ENCODE data around the gene CPXM2. TPM values are rescaled to one million over a fixed set of nuclear protein-coding genes. Genes with fewer than 3 reads are reported as not detected.

Gene CPXM2
- total and polyA plus RNA-seq, 10 of the 15 experiments (the other 5 are each of a cell fraction or from before 2014, with no cell fraction given) = 0.08 to 1.1 (median 0.58) TPM

- FAIRE-seq = no peak
- Histone ChIP-seq H3K4me1 (ENCODE audit: control insufficient read depth, insufficient read depth, low read length) (no peaks in the 10 kb centered on the region), H2AFZ (ENCODE audit: control insufficient read depth, low read depth, low read length) (no peak overlapping the region), H3K79me2 (ENCODE audit: control insufficient read depth, insufficient read depth, low read length) (no peaks in the 10 kb centered on the region), H3K9me3 (replicated peaks; ENCODE audit: control insufficient read depth, insufficient read depth, low read length) (no peaks in the 10 kb centered on the region), H3K4me2 (ENCODE audit: control insufficient read depth, insufficient read depth) (no peak overlapping the region), H3K9ac (ENCODE audit: control insufficient read depth, insufficient read depth, low read length) (no peak overlapping the region), H3K36me3 (ENCODE audit: control insufficient read depth in 2 of 2, insufficient read depth in 2 of 2, low read length in 1 of 2) (no peaks in the 10 kb centered on the region), H3K27ac (ENCODE audit: control insufficient read depth, insufficient read depth) (no peak overlapping the region), H3K4me3 (no peak overlapping the region), H3K27me3 (replicated peaks in 1 of 2; ENCODE audit: control insufficient read depth in 2 of 2, insufficient read depth in 2 of 2, low read length in 1 of 2) (peaks cover 0 to 4% of the 10 kb centered on the region in 2 experiments; a peak in 2 of 4 replicates), H4K20me1 (ENCODE audit: control insufficient read depth, insufficient read depth) (no peaks in the 10 kb centered on the region)
- 25% methylated on average over 5 of the region's 5 CpGs for WGBS (ENCODE audit: insufficient coverage, insufficient replicate concordance, low lambda C conversion rate, missing lambda C conversion rate)
- ChIA-PET POLR2A (no interaction called here), RAD21 (ENCODE audit: unreplicated experiment) (no interaction called here), CTCF (interaction anchor here (1.0 kb wide), 1 partner anchor 106 kb away, joined by 3 read pairs; no protein-coding TSS in a partner anchor), SMC1A (ENCODE audit: uncharacterized antibody, unreplicated experiment) (interaction anchor here (1.2 to 1.5 kb wide), 2 partner anchors 15 to 50 kb away, joined by 3 read pairs; no protein-coding TSS in a partner anchor)
- intact Hi-C loops (cut with micrococcal nuclease; ENCODE audit: unreplicated experiment) = no loop called here
- in situ Hi-C loops (cut with MboI) = no loop called here
- no TSS peak for BruUV-seq (replicated peaks)
- TF ChIP-seq ATF7 (IDR thresholded peaks at IDR 0.05; ENCODE audit: low read depth) (no peak), ATF3 (IDR thresholded peaks at IDR 0.05; ENCODE audit: borderline replicate concordance, extremely low read depth, low read depth, low read length) (no peak), TBL1XR1 (IDR thresholded peaks at IDR 0.05; ENCODE audit: low read depth, low read length) (no peak), REST (IDR thresholded peaks at IDR 0.05; ENCODE audit: low read depth, low read length) (no peak), NR2C2 (IDR thresholded peaks at IDR 0.05; ENCODE audit: borderline replicate concordance, control insufficient read depth, insufficient read length, low read depth) (no peak), ZBTB40 (IDR thresholded peaks at IDR 0.05; ENCODE audit: borderline replicate concordance) (no peak), BACH1 (IDR thresholded peaks at IDR 0.05; ENCODE audit: borderline replicate concordance) (no peak)
- ATAC-seq = no peak
- no peak for DNase-seq (ENCODE audit: low read depth, low spot score)
These were observed 2.9 kb downstream of the CPXM2 start for GRCh38 chr10:123888751-123889150.
